IMR-90 (cell line): ENCODE data around the gene ABLIM3. TPM values are rescaled to one million over a fixed set of nuclear protein-coding genes. Genes with fewer than 3 reads are reported as not detected.

Experiments
- ATAC-seq: fragments of 200-7000 bp; cut with Tn5 transposase; 2 replicates; pipeline ENCODE4 v1.9.1; 2020; ENCODE audit warnings: low read depth, mild to moderate bottlenecking, moderate library complexity
- BruUV-seq: library from RNA; stranded (reverse); fragments of 400-500 nt; replicated peaks from 2 replicates; lab custom pipeline; 2021; lab: Mats Ljungman, UMichigan
- CTCF ChIA-PET: fragments of 300-600 bp; formaldehyde crosslinking; extraction: SDS; loops from one replicate; lab custom pipeline; 2021; ENCODE audit warnings: antibody characterized with exemption; lab: Yijun Ruan, JAX
- POLR2A ChIA-PET: fragments of 300-600 bp; sonication (Branson Sonifier 250); formaldehyde crosslinking; loops from one replicate; lab custom pipeline; 2022; ENCODE audit warnings: antibody characterized with exemption; ENCODE audit not compliant: unreplicated experiment; lab: Charles Lee
- DNase-seq: peaks from one replicate; pipeline ENCODE4 v3.0.0; 2013
- H2AFZ ChIP-seq: replicated peaks from 2 replicates; pipeline ENCODE3; 2013; ENCODE audit warnings: low read length, mild to moderate bottlenecking; ENCODE audit not compliant: poor library complexity
- H2AK5ac ChIP-seq: 2 replicates; pipeline ENCODE4 v1.6.1; 2013; ENCODE audit warnings: low read depth, low read length, inconsistent platforms
- H2AK9ac ChIP-seq: replicated peaks from 2 replicates; pipeline ENCODE3; 2013; ENCODE audit warnings: mild to moderate bottlenecking, low read depth, low read length, moderate library complexity; ENCODE audit not compliant: poor library complexity
- H2BK120ac ChIP-seq: 2 replicates; pipeline ENCODE4 v1.6.1; 2013; ENCODE audit warnings: low read depth, low read length, inconsistent platforms
- H2BK15ac ChIP-seq: 3 replicates; pipeline ENCODE4 v1.6.1; 2013; ENCODE audit warnings: low read depth, low read length, inconsistent platforms
- H2BK20ac ChIP-seq: 2 replicates; pipeline ENCODE4 v1.6.1; 2013; ENCODE audit warnings: low read depth, mild to moderate bottlenecking, inconsistent platforms, low read length, moderate library complexity
- H2BK5ac ChIP-seq: 2 replicates; pipeline ENCODE4 v1.6.1; 2013; ENCODE audit warnings: mild to moderate bottlenecking, low read depth, low read length, inconsistent platforms; ENCODE audit not compliant: poor library complexity, severe bottlenecking
- H3K14ac ChIP-seq: replicated peaks from 2 replicates; pipeline ENCODE4 v1.6.1; 2013; ENCODE audit warnings: low read depth, low read length, inconsistent platforms
- H3K18ac ChIP-seq: 2 replicates; pipeline ENCODE4 v1.6.1; 2013; ENCODE audit warnings: low read depth, low read length, control low read depth
- H3K23ac ChIP-seq: 2 replicates; pipeline ENCODE4 v1.6.1; 2013; ENCODE audit warnings: low read depth, low read length, inconsistent platforms
- H3K27ac ChIP-seq: 2 replicates; pipeline ENCODE4 v1.5.1; 2013; ENCODE audit warnings: mild to moderate bottlenecking, control low read depth, low read length; ENCODE audit not compliant: insufficient read depth
- H3K27me3 ChIP-seq: 2 replicates; pipeline ENCODE4 v1.6.1; 2013; ENCODE audit warnings: low read length; ENCODE audit not compliant: control insufficient read depth, insufficient read depth
- H3K36me3 ChIP-seq: 2 replicates; pipeline ENCODE4 v1.6.1; 2013; ENCODE audit warnings: low read length, mixed read lengths; ENCODE audit not compliant: control insufficient read depth, insufficient read depth
- H3K4ac ChIP-seq: 2 replicates; pipeline ENCODE4 v1.6.1; 2013; ENCODE audit warnings: low read depth, low read length, inconsistent platforms
- H3K4me1 ChIP-seq: 2 replicates; pipeline ENCODE4 v1.6.1; 2013; ENCODE audit warnings: low read length, mixed read lengths; ENCODE audit not compliant: control insufficient read depth, insufficient read depth
- H3K4me2 ChIP-seq: 2 replicates; pipeline ENCODE4 v1.6.1; 2013; ENCODE audit warnings: low read depth, mild to moderate bottlenecking, control low read depth, low read length, moderate library complexity
- H3K4me3 ChIP-seq: 2 replicates; pipeline ENCODE4 v1.5.1; 2013; ENCODE audit warnings: low read depth, mild to moderate bottlenecking, control low read depth, low read length, moderate library complexity; ENCODE audit not compliant: insufficient read depth
- H3K56ac ChIP-seq: 2 replicates; pipeline ENCODE4 v1.6.1; 2013; ENCODE audit warnings: low read length, inconsistent platforms; ENCODE audit not compliant: insufficient read depth; ENCODE audit errors: extremely low read depth
- H3K79me1 ChIP-seq, 2 experiments: 2 replicates each; pipeline ENCODE4 v1.6.1; 2013; ENCODE audit warnings: low read length in 2 of 2, inconsistent platforms in 1 of 2, low read depth in 1 of 2
- H3K9ac ChIP-seq: 2 replicates; pipeline ENCODE4 v1.6.1; 2013; ENCODE audit warnings: low read depth, low read length, control low read depth
- H3K9me1 ChIP-seq: 2 replicates; pipeline ENCODE4 v1.6.1; 2013; ENCODE audit warnings: low read length, inconsistent platforms; ENCODE audit not compliant: insufficient read depth
- H3K9me3 ChIP-seq: 2 replicates; pipeline ENCODE4 v1.6.1; 2013; ENCODE audit warnings: low read length; ENCODE audit not compliant: control insufficient read depth, insufficient read depth
- H4K20me1 ChIP-seq: 2 replicates; pipeline ENCODE4 v1.6.1; 2013; ENCODE audit warnings: low read length, inconsistent platforms; ENCODE audit not compliant: insufficient read depth
- H4K5ac ChIP-seq: 2 replicates; pipeline ENCODE4 v1.6.1; 2013; ENCODE audit warnings: mild to moderate bottlenecking, low read depth, low read length, control low read depth
- H4K8ac ChIP-seq, 2 experiments: 2 replicates each; pipeline ENCODE4 v1.6.1; 2013; ENCODE audit warnings: low read depth in 2 of 2, low read length in 2 of 2, control low read depth in 1 of 2, inconsistent platforms in 1 of 2
- H4K91ac ChIP-seq: 2 replicates; pipeline ENCODE4 v1.6.1; 2013; ENCODE audit warnings: low read depth, low read length, inconsistent platforms; ENCODE audit not compliant: insufficient read depth
- BHLHE40 ChIP-seq: fragments of 150-350 bp; IDR thresholded peaks from 2 replicates; pipeline ENCODE4 v1.6.1; 2016; ENCODE audit warnings: mild to moderate bottlenecking, low read depth, low read length
- CEBPB ChIP-seq: IDR thresholded peaks from 2 replicates; pipeline ENCODE4 v1.6.1; 2012; ENCODE audit warnings: low read depth, low read length, improper control_type of control experiment
- CHD1 ChIP-seq: IDR thresholded peaks from 2 replicates; pipeline ENCODE4 v1.6.1; 2012; ENCODE audit warnings: low read depth, low read length, improper control_type of control experiment
- CTCF ChIP-seq: conservative IDR thresholded peaks from 2 replicates; pipeline ENCODE4 v1.5.1; 2012; ENCODE audit warnings: mild to moderate bottlenecking, low read depth, low read length, improper control_type of control experiment
- ELK1 ChIP-seq: fragments of 150-350 bp; IDR thresholded peaks from 2 replicates; pipeline ENCODE4 v1.6.1; 2016; ENCODE audit warnings: low read depth, mild to moderate bottlenecking, low read length, moderate library complexity, borderline replicate concordance
- FOS ChIP-seq: fragments of 150-350 bp; IDR thresholded peaks from 2 replicates; pipeline ENCODE4 v1.6.1; 2016; ENCODE audit warnings: low read depth, low read length
- MAFK ChIP-seq: IDR thresholded peaks from 2 replicates; pipeline ENCODE4 v1.6.1; 2012; ENCODE audit warnings: low read depth, low read length, improper control_type of control experiment
- MAZ ChIP-seq: IDR thresholded peaks from 2 replicates; pipeline ENCODE4 v1.6.1; 2012; ENCODE audit warnings: low read depth, mild to moderate bottlenecking, low read length, improper control_type of control experiment, moderate library complexity, borderline replicate concordance
- MXI1 ChIP-seq: IDR thresholded peaks from 2 replicates; pipeline ENCODE4 v1.6.1; 2012; ENCODE audit warnings: low read depth, mild to moderate bottlenecking, low read length, moderate library complexity, borderline replicate concordance
- NFE2L2 ChIP-seq: fragments of 150-350 bp; IDR thresholded peaks from 2 replicates; pipeline ENCODE4 v1.6.1; 2016; ENCODE audit warnings: low read depth, mild to moderate bottlenecking, low read length
- POLR2A ChIP-seq: IDR thresholded peaks from 2 replicates; pipeline ENCODE4 v1.6.1; 2012; ENCODE audit warnings: mild to moderate bottlenecking, low read depth, low read length
- RAD21 ChIP-seq: IDR thresholded peaks from 2 replicates; pipeline ENCODE4 v1.6.1; 2012; ENCODE audit warnings: low read length, improper control_type of control experiment
- RCOR1 ChIP-seq: IDR thresholded peaks from 2 replicates; pipeline ENCODE4 v1.6.1; 2012; ENCODE audit warnings: mild to moderate bottlenecking, low read length, improper control_type of control experiment; ENCODE audit not compliant: insufficient replicate concordance
- RFX5 ChIP-seq: IDR thresholded peaks from 2 replicates; pipeline ENCODE4 v1.8.0; 2012; ENCODE audit warnings: low read depth, mild to moderate bottlenecking, low read length, moderate library complexity
- SMC3 ChIP-seq: fragments of 150-350 bp; IDR thresholded peaks from 2 replicates; pipeline ENCODE4 v1.6.1; 2016; ENCODE audit warnings: low read depth, mild to moderate bottlenecking, antibody characterized with exemption, low read length, moderate library complexity
- WGBS, 2 experiments: methylation state at CpG; one replicate each; pipeline versions ENCODE4 v1.1.5 to v1.1.7; 2013; ENCODE audit warnings: missing lambda C conversion rate in 2 of 2; ENCODE audit not compliant: insufficient read length in 1 of 2; ENCODE audit errors: extremely low coverage in 2 of 2; 5-methylcytosine and 5-hydroxymethylcytosine counted together
- dilution Hi-C: fragments of 300-500 bp; cut with HindIII; formaldehyde crosslinking; loops from one replicate; pipeline ENCODE4 v1.14.3; 2018; ENCODE audit warnings: low sequenced_read_pairs; ENCODE audit not compliant: unreplicated experiment
- in situ Hi-C: fragments of 300-500 bp; cut with MboI; formaldehyde crosslinking; loops from 3 replicates; pipeline ENCODE4 v1.14.3; 2019; ENCODE audit warnings: low sequenced_read_pairs, inconsistent platforms, mixed read lengths
- intact Hi-C: fragments of 100-400 bp; cut with micrococcal nuclease; formaldehyde crosslinking; loops from 2 replicates; pipeline ENCODE4 v1.10.0; 2022
- polyA plus RNA-seq, 3 experiments: library from polyadenylated mRNA; depleted of rRNA; stranded (reverse); fragments of >200 nt; gene quantifications; 2 replicates each; pipeline ENCODE4 v1.2.3, GENCODE V29; 2012; ENCODE audit warnings: low replicate concordance in 1 of 3
- total RNA-seq: library from RNA; depleted of rRNA; stranded (reverse); fragments of >200 nt; gene quantifications from 2 replicates; pipeline ENCODE4 v1.2.3, GENCODE V29; 2012
- TF ChIP-seq, protein P1 (sequence below): fragments of 150-350 bp; IDR thresholded peaks from 2 replicates; pipeline ENCODE4 v1.6.1; 2017; ENCODE audit warnings: mild to moderate bottlenecking, antibody characterized with exemption, low read length, low read depth

Gene ABLIM3
- total and polyA plus RNA-seq, 2 of the 4 experiments (the other 2 are of a cell fraction), result 33.3 to 69.9 TPM

GRCh38 chr5:149298163-149298562 is 156.9 kb downstream of the ABLIM3 start:
- DNase-seq (no peak), ATAC-seq (no peak)
- Histone ChIP-seq H2BK5ac (no peak overlapping the region), H3K27ac (no peak overlapping the region), H3K79me1 (0 out of 4 replicates have a peak, but pooled peaks cover 0 to 3% of the 10 kb centered on the region in 2 experiments), H3K14ac (no peak overlapping the region), H3K4me3 (no peak overlapping the region), H3K27me3 (no peaks in the 10 kb centered on the region), H3K18ac (no peak overlapping the region), H3K4me2 (no peak overlapping the region), H4K91ac (no peak overlapping the region), H4K20me1 (no peaks in the 10 kb centered on the region), H2AK5ac (no peak overlapping the region), H4K5ac (no peak overlapping the region), H2BK15ac (no peak overlapping the region), H3K23ac (no peak overlapping the region), H3K9me3 (no peaks in the 10 kb centered on the region), H2BK20ac (no peak overlapping the region), H3K4me1 (peaks cover 7% of the 10 kb centered on the region), H3K9me1 (peaks cover 9% of the 10 kb centered on the region), H3K56ac (no peak overlapping the region), H4K8ac (no peak overlapping the region), H3K4ac (no peak overlapping the region), H3K9ac (no peak overlapping the region), H3K36me3 (no peaks in the 10 kb centered on the region), H2AFZ (no peak overlapping the region), H2AK9ac (no peak overlapping the region), H2BK120ac (no peak overlapping the region)
- in situ Hi-C loops (no loop called here), intact Hi-C loops (no loop called here), dilution Hi-C loops (no loop called here)
- CTCF ChIA-PET, result no interaction called here
- POLR2A ChIA-PET, result no interaction called here
- WGBS, 2 experiments, result no CpG with 5 or more reads among the region's 1 CpG
- BruUV-seq, result no TSS peak
- TF ChIP-seq RFX5 (no peak), FOS (no peak), CHD1 (no peak), RCOR1 (no peak), SMC3 (no peak), POLR2A (no peak), CTCF (no peak), NFE2L2 (no peak), MAFK (no peak), MXI1 (no peak), ELK1 (no peak), CEBPB (no peak), RAD21 (no peak), BHLHE40 (no peak), MAZ (no peak)
- TF ChIP-seq, protein P1, sequence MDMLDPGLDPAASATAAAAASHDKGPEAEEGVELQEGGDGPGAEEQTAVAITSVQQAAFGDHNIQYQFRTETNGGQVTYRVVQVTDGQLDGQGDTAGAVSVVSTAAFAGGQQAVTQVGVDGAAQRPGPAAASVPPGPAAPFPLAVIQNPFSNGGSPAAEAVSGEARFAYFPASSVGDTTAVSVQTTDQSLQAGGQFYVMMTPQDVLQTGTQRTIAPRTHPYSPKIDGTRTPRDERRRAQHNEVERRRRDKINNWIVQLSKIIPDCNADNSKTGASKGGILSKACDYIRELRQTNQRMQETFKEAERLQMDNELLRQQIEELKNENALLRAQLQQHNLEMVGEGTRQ, result no peak
